Measurements from ENCODE around the gene FAM222A.

DNA sequence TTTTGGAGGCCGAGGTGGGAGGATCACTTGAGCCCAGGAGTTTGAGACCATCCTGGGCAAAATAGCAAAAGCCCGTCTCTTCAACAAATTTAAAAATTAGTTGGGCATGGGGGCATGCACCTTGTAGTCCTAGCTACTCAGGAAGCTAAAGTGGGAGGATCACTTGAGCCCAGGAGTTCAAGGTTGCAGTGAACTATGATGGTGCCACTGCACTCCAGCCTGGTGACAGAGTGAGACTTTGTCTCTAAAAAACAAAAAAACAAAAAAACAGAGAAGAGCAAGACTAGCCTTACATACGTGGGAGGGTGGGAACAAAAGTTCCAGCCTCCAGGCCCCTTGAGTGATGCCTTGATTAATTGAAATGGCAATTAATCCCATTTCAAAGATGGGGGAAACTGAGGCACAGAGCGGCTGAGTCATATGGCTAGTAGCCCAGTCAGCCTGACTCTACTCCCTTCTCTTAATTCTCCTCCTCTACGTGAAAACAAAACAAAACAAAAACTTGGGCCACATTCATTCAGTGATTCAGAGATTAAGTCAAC lies 3.3 kb upstream of the FAM222A start:
- TF ChIP-seq, protein P1, sequence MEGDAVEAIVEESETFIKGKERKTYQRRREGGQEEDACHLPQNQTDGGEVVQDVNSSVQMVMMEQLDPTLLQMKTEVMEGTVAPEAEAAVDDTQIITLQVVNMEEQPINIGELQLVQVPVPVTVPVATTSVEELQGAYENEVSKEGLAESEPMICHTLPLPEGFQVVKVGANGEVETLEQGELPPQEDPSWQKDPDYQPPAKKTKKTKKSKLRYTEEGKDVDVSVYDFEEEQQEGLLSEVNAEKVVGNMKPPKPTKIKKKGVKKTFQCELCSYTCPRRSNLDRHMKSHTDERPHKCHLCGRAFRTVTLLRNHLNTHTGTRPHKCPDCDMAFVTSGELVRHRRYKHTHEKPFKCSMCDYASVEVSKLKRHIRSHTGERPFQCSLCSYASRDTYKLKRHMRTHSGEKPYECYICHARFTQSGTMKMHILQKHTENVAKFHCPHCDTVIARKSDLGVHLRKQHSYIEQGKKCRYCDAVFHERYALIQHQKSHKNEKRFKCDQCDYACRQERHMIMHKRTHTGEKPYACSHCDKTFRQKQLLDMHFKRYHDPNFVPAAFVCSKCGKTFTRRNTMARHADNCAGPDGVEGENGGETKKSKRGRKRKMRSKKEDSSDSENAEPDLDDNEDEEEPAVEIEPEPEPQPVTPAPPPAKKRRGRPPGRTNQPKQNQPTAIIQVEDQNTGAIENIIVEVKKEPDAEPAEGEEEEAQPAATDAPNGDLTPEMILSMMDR (IDR thresholded peaks at IDR 0.05; ENCODE audit: low read depth, low read length, poor library complexity, severe bottlenecking), result no peak
- no peak for TF ChIP-seq EZH2phosphoT487 (IDR thresholded peaks at IDR 0.05; ENCODE audit: borderline replicate concordance, low read length)
